ENCODE measurements around the gene GPRC5C.
"Not testable (repeated sequence)": the region's sequence is repeated elsewhere in the genome, so short reads cannot be mapped to it uniquely, and the experiment has no call there.

GPRC5C gene

GRCh38 chr17:74405311-74405710 lies 26.6 kb upstream of the GPRC5C start:
- DNase-seq: not testable (repeated sequence)

- no peak for DNase-seq
Measured at GRCh38 chr17:74407384-74407783, 24.5 kb upstream of the GPRC5C start.

- no peak for DNase-seq
Measured at GRCh38 chr17:74408262-74408661, 23.6 kb upstream of the GPRC5C start.

- peak in 1 of 14 donors; percentile 82 for DNase-seq
Measured at GRCh38 chr17:74408815-74409214, 23.1 kb upstream of the GPRC5C start.

GRCh38 chr17:74410001-74410443 lies 21.9 kb upstream of the GPRC5C start:
- DNase-seq: no peak

- DNase-seq: no peak
Measured at GRCh38 chr17:74412581-74412980, 19.3 kb upstream of the GPRC5C start.

GRCh38 chr17:74413491-74413890 lies 18.4 kb upstream of the GPRC5C start:
- DNase-seq: no peak

GRCh38 chr17:74414510-74414909 lies 17.4 kb upstream of the GPRC5C start:
- no peak for DNase-seq

GRCh38 chr17:74415608-74416396 lies 16.1 kb upstream of the GPRC5C start:
- DNase-seq: no peak

- DNase-seq: no peak
Measured at GRCh38 chr17:74417178-74418045, 14.5 kb upstream of the GPRC5C start.

- no peak for DNase-seq
Measured at GRCh38 chr17:74419928-74420411, 11.9 kb upstream of the GPRC5C start.

GRCh38 chr17:74424117-74424516 lies 7.8 kb upstream of the GPRC5C start:
- DNase-seq: no peak

GRCh38 chr17:74424657-74425056 lies 7.2 kb upstream of the GPRC5C start:
- DNase-seq: peak in 1 of 14 donors; percentile 52

GRCh38 chr17:74426551-74427047 lies 5.3 kb upstream of the GPRC5C start:
- DNase-seq: no peak

GRCh38 chr17:74427048-74427762 lies 4.7 kb upstream of the GPRC5C start:
- DNase-seq: peak in 6 of 14 donors; percentile 12 to 53 (median 24)

- DNase-seq: no peak
Measured at GRCh38 chr17:74427763-74428153, 4.1 kb upstream of the GPRC5C start.

- peak in 1 of 14 donors; percentile 76 for DNase-seq
Measured at GRCh38 chr17:74429604-74430384, 2.1 kb upstream of the GPRC5C start.

- DNase-seq: no peak
Measured at GRCh38 chr17:74430385-74430705, 1.5 kb upstream of the GPRC5C start.

GRCh38 chr17:74430706-74431567 lies 951 bp upstream of the GPRC5C start:
- DNase-seq: peak in 10 of 14 donors; percentile 31 to 81 (median 70)

- DNase-seq: no peak
Measured at GRCh38 chr17:74432424-74432690, 469 bp downstream of the GPRC5C start.
